ENCODE measurements around the gene CMIP.

DNA sequence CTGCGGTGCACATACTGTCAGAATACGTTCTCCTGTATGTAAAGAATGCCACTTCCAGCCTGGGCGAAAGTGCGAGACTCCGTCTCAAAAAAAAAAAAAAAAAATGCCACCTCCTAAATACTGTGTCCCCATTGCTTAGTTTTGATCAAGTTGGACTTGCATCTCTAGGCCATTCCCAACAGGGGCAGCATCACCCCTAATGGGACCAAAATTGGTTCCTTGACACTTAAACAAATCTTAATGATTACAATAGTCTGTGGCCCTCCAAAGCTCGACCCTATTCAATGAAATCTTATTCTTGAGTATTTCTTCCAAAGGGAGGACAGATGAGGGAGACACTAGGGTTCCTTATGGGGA, 179.8 kb downstream of the CMIP start:
- TF ChIP-seq, protein P1, sequence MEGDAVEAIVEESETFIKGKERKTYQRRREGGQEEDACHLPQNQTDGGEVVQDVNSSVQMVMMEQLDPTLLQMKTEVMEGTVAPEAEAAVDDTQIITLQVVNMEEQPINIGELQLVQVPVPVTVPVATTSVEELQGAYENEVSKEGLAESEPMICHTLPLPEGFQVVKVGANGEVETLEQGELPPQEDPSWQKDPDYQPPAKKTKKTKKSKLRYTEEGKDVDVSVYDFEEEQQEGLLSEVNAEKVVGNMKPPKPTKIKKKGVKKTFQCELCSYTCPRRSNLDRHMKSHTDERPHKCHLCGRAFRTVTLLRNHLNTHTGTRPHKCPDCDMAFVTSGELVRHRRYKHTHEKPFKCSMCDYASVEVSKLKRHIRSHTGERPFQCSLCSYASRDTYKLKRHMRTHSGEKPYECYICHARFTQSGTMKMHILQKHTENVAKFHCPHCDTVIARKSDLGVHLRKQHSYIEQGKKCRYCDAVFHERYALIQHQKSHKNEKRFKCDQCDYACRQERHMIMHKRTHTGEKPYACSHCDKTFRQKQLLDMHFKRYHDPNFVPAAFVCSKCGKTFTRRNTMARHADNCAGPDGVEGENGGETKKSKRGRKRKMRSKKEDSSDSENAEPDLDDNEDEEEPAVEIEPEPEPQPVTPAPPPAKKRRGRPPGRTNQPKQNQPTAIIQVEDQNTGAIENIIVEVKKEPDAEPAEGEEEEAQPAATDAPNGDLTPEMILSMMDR (IDR thresholded peaks at IDR 0.05) = no peak
- TF ChIP-seq POLR2A (IDR thresholded peaks at IDR 0.05) = no peak

Measured in esophagus squamous epithelium (tissue), 4 donors.